Measurements from ENCODE around the gene HCRTR1. TPM values are rescaled to one million over a fixed set of nuclear protein-coding genes. Genes with fewer than 3 reads are reported as not detected.

HCRTR1 gene
- total and polyA plus RNA-seq, 2 donors (not counting 3 experiments of a cell fraction or from before 2014, with no cell fraction given), result 0.93 to 1.5 TPM

- FAIRE-seq (no peak), DNase-seq (ENCODE audit: low read depth, low spot score) (no peak)
- H3K4me1 ChIP-seq (ENCODE audit: control insufficient read depth, extremely low read depth, insufficient read depth, low read length), result no peaks in the 10 kb centered on the region
- TF ChIP-seq MAX (IDR thresholded peaks at IDR 0.05; ENCODE audit: insufficient read depth, insufficient read length) (no peak), MYC (IDR thresholded peaks at IDR 0.05; ENCODE audit: low read depth, low read length) (no peak), GATA2 (IDR thresholded peaks at IDR 0.05; ENCODE audit: insufficient read depth, insufficient read length, low read depth, low read length) (no peak), JUN (IDR thresholded peaks at IDR 0.05; ENCODE audit: borderline replicate concordance, insufficient read depth, insufficient read length, low read depth) (no peak), EZH2 (IDR thresholded peaks at IDR 0.05; ENCODE audit: borderline replicate concordance, low read depth, low read length, severe bottlenecking) (no peak), POLR2AphosphoS5 (IDR thresholded peaks at IDR 0.05; ENCODE audit: insufficient read depth, low read depth, low read length) (no peak), POLR2A (IDR thresholded peaks at IDR 0.05; ENCODE audit: low read depth, low read length) (no peak), FOS (IDR thresholded peaks at IDR 0.05; ENCODE audit: borderline replicate concordance, insufficient read depth, low read length) (no peak), CTCF (IDR thresholded peaks at IDR 0.05; ENCODE audit: extremely low read depth in 1 of 2, insufficient read depth in 1 of 2, low read depth in 1 of 2, low read length in 2 of 2) (no peak)
- no peaks in the 10 kb centered on the region for H4K20me1 ChIP-seq (replicated peaks; ENCODE audit: control insufficient read depth, extremely low read depth, insufficient read depth, low read length)
- CTCF ChIA-PET, result no interaction called here
- H3K9ac ChIP-seq (replicated peaks; ENCODE audit: extremely low read depth, insufficient read depth, low read length), result no peak overlapping the region
- H3K9me3 ChIP-seq (replicated peaks; ENCODE audit: control insufficient read depth, insufficient read depth, low read length), result no peaks in the 10 kb centered on the region
- no peaks in the 10 kb centered on the region for H3K36me3 ChIP-seq (ENCODE audit: control insufficient read depth in 2 of 2, extremely low read depth in 1 of 2, insufficient read depth in 2 of 2, low read length in 2 of 2)
- no peak overlapping the region for H3K4me2 ChIP-seq (ENCODE audit: insufficient read depth, low read length)
- H3K27ac ChIP-seq (ENCODE audit: insufficient read depth, low read depth, low read length), result no peak overlapping the region
- H2AFZ ChIP-seq (ENCODE audit: low read depth, low read length), result no peak overlapping the region
- intact Hi-C loops (cut with micrococcal nuclease), result no loop called here
- dilution Hi-C loops (cut with MboI; ENCODE audit: extremely low pct_ligation_motif_present, low sequenced_read_pairs), result no loop called here
- no TSS peak for BruUV-seq (replicated peaks)
- POLR2A ChIA-PET, result no interaction called here
- H3K79me2 ChIP-seq (ENCODE audit: control insufficient read depth, insufficient read depth, low read length), result no peaks in the 10 kb centered on the region
- no peaks in the 10 kb centered on the region for H3K27me3 ChIP-seq (ENCODE audit: control insufficient read depth in 2 of 2, insufficient read depth in 2 of 2, low read length in 2 of 2)
- H3K4me3 ChIP-seq (replicated peaks in 1 of 3; ENCODE audit: insufficient read depth in 1 of 3, low read depth in 1 of 3, low read length in 3 of 3), result no peak overlapping the region
- no peaks in the 10 kb centered on the region for H3K9me1 ChIP-seq (replicated peaks; ENCODE audit: control insufficient read depth, extremely low read depth, insufficient read depth, low read length)
These were observed 36.9 kb downstream of the HCRTR1 start for GRCh38 chr1:31654474-31654776.

Measured in endothelial cell of umbilical vein (primary cell).